Mucosa of stomach (tissue), 1 donor: ENCODE data around the gene ADAMTS7.
"Not testable (repeated sequence)": the region's sequence is repeated elsewhere in the genome, so short reads cannot be mapped to it uniquely, and the experiment has no call there.

Experiments used
- H3K27me3 ChIP-seq: one replicate; pipeline ENCODE4 v1.7.0; 2013; ENCODE audit warnings: mild to moderate bottlenecking, low read length; ENCODE audit not compliant: control insufficient read depth, insufficient read depth
- H3K36me3 ChIP-seq: one replicate; pipeline ENCODE4 v1.7.0; 2013; ENCODE audit warnings: low read length; ENCODE audit not compliant: control insufficient read depth, insufficient read depth
- H3K4me1 ChIP-seq: one replicate; pipeline ENCODE4 v1.7.0; 2013; ENCODE audit warnings: mild to moderate bottlenecking, low read length; ENCODE audit not compliant: control insufficient read depth, insufficient read depth
- H3K4me3 ChIP-seq: one replicate; pipeline ENCODE4 v1.7.0; 2013; ENCODE audit warnings: low read length
- H3K9ac ChIP-seq: one replicate; pipeline ENCODE4 v1.7.0; 2013; ENCODE audit warnings: mild to moderate bottlenecking, low read length, moderate library complexity
- H3K9me3 ChIP-seq: one replicate; pipeline ENCODE4 v1.7.0; 2013; ENCODE audit warnings: mild to moderate bottlenecking, low read length, moderate library complexity; ENCODE audit not compliant: control insufficient read depth
- donor health status: Pancreatic carcinoma.

Gene ADAMTS7

DNA sequence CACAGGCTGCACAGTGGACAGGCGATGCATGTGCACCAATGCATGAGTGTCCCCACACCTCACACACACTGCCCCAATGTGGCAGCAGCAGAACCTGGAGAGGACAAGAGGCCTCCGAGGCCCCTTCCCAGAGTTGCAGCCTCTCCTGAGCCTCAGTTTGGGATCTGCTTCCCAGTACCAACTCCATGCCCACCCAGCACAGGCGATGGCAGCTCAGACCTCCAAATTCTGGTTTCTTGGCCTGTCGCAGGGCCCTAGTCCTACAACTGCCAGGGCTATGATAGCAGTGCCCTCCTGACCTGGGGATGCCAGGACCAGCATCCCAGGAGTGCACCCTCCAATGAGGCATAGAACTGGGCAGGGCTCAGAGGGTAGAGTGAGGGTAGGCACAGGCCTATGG is 19.9 kb downstream of the ADAMTS7 start:
- no peaks in the 10 kb centered on the region for H3K9me3 ChIP-seq
- H3K4me3 ChIP-seq, result no peak overlapping the region
- H3K27me3 ChIP-seq, result no peaks in the 10 kb centered on the region
- H3K36me3 ChIP-seq, result no peaks in the 10 kb centered on the region
- H3K4me1 ChIP-seq, result no peaks in the 10 kb centered on the region
- H3K9ac ChIP-seq, result no peak overlapping the region

GRCh38 chr15:78790027-78790426 is 21.2 kb downstream of the ADAMTS7 start:
- H3K4me3 ChIP-seq, result no peak overlapping the region
- H3K36me3 ChIP-seq, result no peaks in the 10 kb centered on the region
- no peaks in the 10 kb centered on the region for H3K4me1 ChIP-seq
- no peaks in the 10 kb centered on the region for H3K27me3 ChIP-seq
- H3K9me3 ChIP-seq, result no peaks in the 10 kb centered on the region
- no peak overlapping the region for H3K9ac ChIP-seq

GRCh38 chr15:78789615-78790014 is 21.6 kb downstream of the ADAMTS7 start:
- no peaks in the 10 kb centered on the region for H3K27me3 ChIP-seq
- H3K9me3 ChIP-seq, result no peaks in the 10 kb centered on the region
- no peaks in the 10 kb centered on the region for H3K4me1 ChIP-seq
- no peaks in the 10 kb centered on the region for H3K36me3 ChIP-seq
- no peak overlapping the region for H3K9ac ChIP-seq
- H3K4me3 ChIP-seq, result no peak overlapping the region

DNA sequence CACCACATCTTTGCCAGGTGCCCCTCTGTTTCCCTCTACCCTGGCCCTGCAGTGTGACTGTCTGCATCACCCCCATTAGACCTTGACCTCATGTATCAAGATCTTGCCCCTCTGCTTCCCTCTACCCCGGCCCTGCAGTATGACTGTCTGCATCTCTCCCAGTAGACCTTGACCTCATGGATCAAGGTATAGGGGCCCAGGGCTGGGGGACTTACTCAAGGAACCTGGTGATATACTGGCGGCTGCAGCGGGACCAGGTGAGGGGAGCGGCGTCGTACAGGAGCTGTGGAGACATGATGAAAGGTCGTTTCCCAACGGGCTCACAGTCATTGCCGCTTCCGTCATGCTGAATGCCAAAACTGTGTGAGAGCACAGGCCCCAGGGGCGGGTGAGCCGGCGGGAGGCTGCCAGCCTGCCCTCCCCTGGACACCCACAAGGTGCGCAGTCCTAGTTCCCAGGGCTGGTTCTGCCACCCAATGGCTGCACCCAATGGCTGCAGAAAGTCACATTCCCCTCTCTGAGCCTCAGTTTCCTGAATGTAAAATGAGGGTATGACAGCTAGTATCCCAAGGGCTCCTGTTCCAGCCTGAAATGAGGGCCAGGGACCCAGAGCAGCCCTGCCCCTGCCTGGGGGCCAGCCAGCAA is 23.1 kb downstream of the ADAMTS7 start:
- Histone ChIP-seq H3K9me3 (no peaks in the 10 kb centered on the region), H3K36me3 (no peaks in the 10 kb centered on the region), H3K27me3 (no peaks in the 10 kb centered on the region), H3K4me1 (no peaks in the 10 kb centered on the region), H3K4me3 (no peak overlapping the region), H3K9ac (no peak overlapping the region)

GRCh38 chr15:78782402-78782801 is 28.9 kb downstream of the ADAMTS7 start:
- not testable (repeated sequence) for H3K9me3 ChIP-seq, H3K9ac ChIP-seq, H3K36me3 ChIP-seq, H3K4me3 ChIP-seq, H3K4me1 ChIP-seq, H3K27me3 ChIP-seq

GRCh38 chr15:78781381-78781780 is 29.9 kb downstream of the ADAMTS7 start:
- H3K9ac ChIP-seq, H3K27me3 ChIP-seq, H3K9me3 ChIP-seq, H3K4me3 ChIP-seq, H3K4me1 ChIP-seq, H3K36me3 ChIP-seq: not testable (repeated sequence)

GRCh38 chr15:78779975-78780374 is 31.3 kb downstream of the ADAMTS7 start:
- not testable (repeated sequence) for H3K4me1 ChIP-seq, H3K27me3 ChIP-seq, H3K4me3 ChIP-seq, H3K9ac ChIP-seq, H3K9me3 ChIP-seq, H3K36me3 ChIP-seq

GRCh38 chr15:78779176-78779785 is 32.0 kb downstream of the ADAMTS7 start:
- not testable (repeated sequence) for H3K4me3 ChIP-seq, H3K9me3 ChIP-seq, H3K9ac ChIP-seq, H3K27me3 ChIP-seq, H3K4me1 ChIP-seq, H3K36me3 ChIP-seq

- Histone ChIP-seq H3K27me3 (no peaks in the 10 kb centered on the region), H3K9ac (no peak overlapping the region), H3K4me1 (no peaks in the 10 kb centered on the region), H3K4me3 (no peak overlapping the region), H3K9me3 (no peaks in the 10 kb centered on the region), H3K36me3 (no peaks in the 10 kb centered on the region)
Observed at GRCh38 chr15:78778422-78778821, 32.8 kb downstream of the ADAMTS7 start.

- not testable (repeated sequence) for H3K4me1 ChIP-seq, H3K4me3 ChIP-seq, H3K9me3 ChIP-seq, H3K9ac ChIP-seq, H3K36me3 ChIP-seq, H3K27me3 ChIP-seq
Observed at GRCh38 chr15:78777953-78778345, 33.3 kb downstream of the ADAMTS7 start.

DNA sequence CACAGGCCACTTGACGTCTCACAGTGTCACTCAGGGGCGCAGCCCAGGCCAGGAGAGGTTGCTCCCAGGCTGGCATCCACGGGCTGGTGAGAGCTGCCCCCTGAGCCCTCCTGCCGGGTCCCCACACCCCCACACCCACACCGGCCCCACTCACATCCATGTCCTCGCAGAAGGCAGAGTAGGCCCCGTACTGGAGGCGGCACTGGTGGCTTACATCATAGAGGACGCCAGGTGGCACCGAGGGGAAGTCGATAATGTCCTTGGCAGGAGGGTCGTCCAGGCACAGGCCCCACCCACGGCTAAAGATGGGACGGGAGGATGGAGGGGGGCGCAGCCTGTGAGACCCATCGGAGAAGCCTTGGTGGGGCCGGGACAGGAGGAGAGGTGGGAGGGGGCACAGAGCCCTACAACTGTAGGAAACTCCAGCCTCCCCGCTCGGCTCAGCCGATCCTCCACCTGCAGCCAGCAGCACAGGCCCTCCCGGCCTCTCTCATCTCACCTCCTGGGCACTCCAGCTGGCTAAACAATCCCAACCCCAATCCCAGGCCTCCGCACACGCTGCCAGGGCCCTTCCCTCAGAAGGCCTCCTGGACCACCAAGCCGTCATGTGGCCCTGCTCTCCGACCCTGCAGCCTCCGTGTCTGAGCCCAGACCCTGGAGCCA is 33.8 kb downstream of the ADAMTS7 start:
- H3K4me3 ChIP-seq, H3K27me3 ChIP-seq, H3K9ac ChIP-seq, H3K36me3 ChIP-seq, H3K4me1 ChIP-seq, H3K9me3 ChIP-seq: not testable (repeated sequence)

DNA sequence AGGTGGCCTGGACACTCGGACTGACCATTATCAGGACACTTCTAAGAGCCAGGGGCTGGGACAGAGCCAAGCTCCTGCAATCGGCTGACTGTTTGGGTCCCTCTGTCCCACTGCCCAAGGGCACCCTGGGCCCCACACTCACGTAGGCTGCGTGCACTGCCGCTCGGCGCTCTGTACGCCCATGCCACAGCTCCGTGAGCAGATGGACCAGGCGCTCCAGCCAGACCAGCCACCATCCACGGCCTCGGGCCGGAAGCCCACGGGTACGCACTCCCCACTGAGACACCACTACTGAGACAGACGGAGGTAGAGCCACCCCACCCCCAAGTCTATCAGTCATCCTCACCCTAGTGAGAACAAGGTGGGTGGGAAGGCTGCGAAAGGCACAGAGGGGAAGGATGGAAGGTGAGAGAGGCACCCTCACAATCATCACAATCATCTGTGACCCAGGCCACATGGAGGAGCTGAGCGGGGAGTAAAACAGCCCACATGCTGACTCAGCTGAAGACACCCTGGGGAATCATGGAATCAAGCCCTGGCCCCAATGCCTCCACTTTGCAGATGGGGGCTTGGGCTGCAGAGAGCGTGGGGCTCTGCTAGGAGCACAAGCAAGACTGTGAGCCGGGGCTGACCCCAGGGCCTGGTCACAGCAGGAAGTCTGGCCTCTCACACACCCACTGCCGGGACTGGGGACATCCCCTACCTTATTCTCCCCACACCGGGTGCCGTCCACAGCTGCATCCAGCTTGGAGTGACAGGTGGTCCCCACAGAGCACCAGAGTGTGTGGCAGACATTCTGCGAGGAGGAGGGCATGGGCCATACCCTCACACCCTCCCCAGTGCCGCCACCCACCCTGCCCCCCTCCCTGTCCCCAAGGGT is 35.0 kb downstream of the ADAMTS7 start:
- not testable (repeated sequence) for H3K9ac ChIP-seq, H3K27me3 ChIP-seq, H3K36me3 ChIP-seq, H3K4me1 ChIP-seq, H3K4me3 ChIP-seq, H3K9me3 ChIP-seq
